K562 (cell line): Measurements from ENCODE around the gene WWP2.

Experiments
- CEBPB ChIP-seq: fragments of 450-650 bp; IDR thresholded peaks from 2 replicates; pipeline ENCODE4 v1.6.1; 2016; ENCODE audit warnings: missing genetic modification characterization, missing compliant biosample characterization
- HDAC6 ChIP-seq: IDR thresholded peaks from 2 replicates; pipeline ENCODE4 v1.6.1; 2012; ENCODE audit warnings: low read depth, mild to moderate bottlenecking, control low read depth, inconsistent platforms, low read length, moderate library complexity
- POLR2G ChIP-seq: fragments of 200-400 bp; formaldehyde crosslinking; IDR thresholded peaks from 2 replicates; pipeline ENCODE4 v1.6.1; 2017; ENCODE audit warnings: low read depth, mild to moderate bottlenecking, antibody characterized with exemption, low read length, moderate library complexity
- RNF2 ChIP-seq: sonication (generic); IDR thresholded peaks from 2 replicates; pipeline ENCODE4 v1.6.1; 2016
- ZBTB17 ChIP-seq: fragments of 450-650 bp; formaldehyde crosslinking; IDR thresholded peaks from 2 replicates; pipeline ENCODE4 v1.4.0; 2020; ENCODE audit warnings: mild to moderate bottlenecking
- TF ChIP-seq, protein P1 (sequence below), 3 experiments: IDR thresholded peaks in 2 of 3; conservative IDR thresholded peaks in 1 of 3; 2 replicates each; pipeline ENCODE4 v1.5.1; 2011 to 2012; ENCODE audit warnings: low read length in 3 of 3, mild to moderate bottlenecking in 3 of 3, control low read depth in 2 of 3, improper control_type of control experiment in 1 of 3, inconsistent platforms in 1 of 3, low read depth in 1 of 3, mixed read lengths in 1 of 3, moderate library complexity in 1 of 3; ENCODE audit not compliant: insufficient read depth in 2 of 3
- TF ChIP-seq, protein P2 (sequence below): sonication (generic); formaldehyde crosslinking; IDR thresholded peaks from 2 replicates; pipeline ENCODE4 v1.8.0; 2023; ENCODE audit warnings: mild to moderate bottlenecking, missing genetic modification reagents
- TF ChIP-seq, protein P3 (sequence below), 2 experiments: fragments of 450-650 bp; formaldehyde crosslinking in 1 of 2; IDR thresholded peaks; 2 replicates each; pipeline versions ENCODE4 v1.4.0 to v1.6.1; 2014 to 2020; ENCODE audit warnings: mild to moderate bottlenecking in 2 of 2, borderline replicate concordance in 1 of 2, low read depth in 1 of 2
- TF ChIP-seq, protein P4 (sequence below): sonication (generic); formaldehyde crosslinking; IDR thresholded peaks from 2 replicates; pipeline ENCODE4 v1.8.1; 2023; ENCODE audit warnings: mild to moderate bottlenecking, missing genetic modification reagents, moderate library complexity

DNA sequence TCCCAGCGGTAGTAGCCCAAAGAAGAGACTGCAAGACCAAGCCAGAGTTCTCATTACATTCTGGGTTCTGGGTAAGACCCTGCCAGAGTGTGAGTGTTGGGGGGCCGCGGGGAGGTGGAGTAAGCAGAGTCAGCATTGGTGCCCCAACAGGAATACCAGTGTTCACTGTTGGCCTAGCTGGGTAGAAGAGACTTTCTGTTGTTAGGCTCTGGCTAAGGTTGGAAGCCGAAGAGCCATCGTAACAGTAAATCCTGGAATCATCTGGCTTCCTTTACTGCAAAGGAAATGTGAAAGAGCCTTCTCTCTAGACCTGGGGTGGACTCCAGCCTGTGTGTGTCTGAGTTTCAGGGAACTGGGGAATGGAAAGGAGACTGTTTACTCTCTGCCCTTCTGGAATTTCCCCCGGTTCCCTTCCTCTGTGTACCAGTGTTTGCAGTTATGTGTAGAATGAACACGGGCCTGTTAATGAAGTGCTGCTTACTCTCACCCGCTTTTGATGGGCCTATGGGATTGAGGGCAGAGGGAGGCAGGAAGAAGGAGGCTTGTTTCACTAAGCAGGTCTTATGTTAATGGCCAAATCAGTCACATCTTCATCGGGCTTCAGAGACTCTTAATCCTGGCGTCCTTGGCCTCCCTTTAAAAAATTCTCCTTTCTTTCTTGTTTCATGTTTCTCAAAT lies 68.5 kb downstream of the WWP2 start:
- TF ChIP-seq, protein P1, sequence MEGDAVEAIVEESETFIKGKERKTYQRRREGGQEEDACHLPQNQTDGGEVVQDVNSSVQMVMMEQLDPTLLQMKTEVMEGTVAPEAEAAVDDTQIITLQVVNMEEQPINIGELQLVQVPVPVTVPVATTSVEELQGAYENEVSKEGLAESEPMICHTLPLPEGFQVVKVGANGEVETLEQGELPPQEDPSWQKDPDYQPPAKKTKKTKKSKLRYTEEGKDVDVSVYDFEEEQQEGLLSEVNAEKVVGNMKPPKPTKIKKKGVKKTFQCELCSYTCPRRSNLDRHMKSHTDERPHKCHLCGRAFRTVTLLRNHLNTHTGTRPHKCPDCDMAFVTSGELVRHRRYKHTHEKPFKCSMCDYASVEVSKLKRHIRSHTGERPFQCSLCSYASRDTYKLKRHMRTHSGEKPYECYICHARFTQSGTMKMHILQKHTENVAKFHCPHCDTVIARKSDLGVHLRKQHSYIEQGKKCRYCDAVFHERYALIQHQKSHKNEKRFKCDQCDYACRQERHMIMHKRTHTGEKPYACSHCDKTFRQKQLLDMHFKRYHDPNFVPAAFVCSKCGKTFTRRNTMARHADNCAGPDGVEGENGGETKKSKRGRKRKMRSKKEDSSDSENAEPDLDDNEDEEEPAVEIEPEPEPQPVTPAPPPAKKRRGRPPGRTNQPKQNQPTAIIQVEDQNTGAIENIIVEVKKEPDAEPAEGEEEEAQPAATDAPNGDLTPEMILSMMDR (IDR thresholded peaks at IDR 0.05 in 2 of 3, conservative IDR thresholded peaks at IDR 0.05 in 1 of 3; ENCODE audit: insufficient read depth in 2 of 3, low read depth in 1 of 3, low read length in 3 of 3) = no peak
- TF ChIP-seq HDAC6 = no peak
- TF ChIP-seq, protein P2, sequence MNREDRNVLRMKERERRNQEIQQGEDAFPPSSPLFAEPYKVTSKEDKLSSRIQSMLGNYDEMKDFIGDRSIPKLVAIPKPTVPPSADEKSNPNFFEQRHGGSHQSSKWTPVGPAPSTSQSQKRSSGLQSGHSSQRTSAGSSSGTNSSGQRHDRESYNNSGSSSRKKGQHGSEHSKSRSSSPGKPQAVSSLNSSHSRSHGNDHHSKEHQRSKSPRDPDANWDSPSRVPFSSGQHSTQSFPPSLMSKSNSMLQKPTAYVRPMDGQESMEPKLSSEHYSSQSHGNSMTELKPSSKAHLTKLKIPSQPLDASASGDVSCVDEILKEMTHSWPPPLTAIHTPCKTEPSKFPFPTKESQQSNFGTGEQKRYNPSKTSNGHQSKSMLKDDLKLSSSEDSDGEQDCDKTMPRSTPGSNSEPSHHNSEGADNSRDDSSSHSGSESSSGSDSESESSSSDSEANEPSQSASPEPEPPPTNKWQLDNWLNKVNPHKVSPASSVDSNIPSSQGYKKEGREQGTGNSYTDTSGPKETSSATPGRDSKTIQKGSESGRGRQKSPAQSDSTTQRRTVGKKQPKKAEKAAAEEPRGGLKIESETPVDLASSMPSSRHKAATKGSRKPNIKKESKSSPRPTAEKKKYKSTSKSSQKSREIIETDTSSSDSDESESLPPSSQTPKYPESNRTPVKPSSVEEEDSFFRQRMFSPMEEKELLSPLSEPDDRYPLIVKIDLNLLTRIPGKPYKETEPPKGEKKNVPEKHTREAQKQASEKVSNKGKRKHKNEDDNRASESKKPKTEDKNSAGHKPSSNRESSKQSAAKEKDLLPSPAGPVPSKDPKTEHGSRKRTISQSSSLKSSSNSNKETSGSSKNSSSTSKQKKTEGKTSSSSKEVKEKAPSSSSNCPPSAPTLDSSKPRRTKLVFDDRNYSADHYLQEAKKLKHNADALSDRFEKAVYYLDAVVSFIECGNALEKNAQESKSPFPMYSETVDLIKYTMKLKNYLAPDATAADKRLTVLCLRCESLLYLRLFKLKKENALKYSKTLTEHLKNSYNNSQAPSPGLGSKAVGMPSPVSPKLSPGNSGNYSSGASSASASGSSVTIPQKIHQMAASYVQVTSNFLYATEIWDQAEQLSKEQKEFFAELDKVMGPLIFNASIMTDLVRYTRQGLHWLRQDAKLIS (CRISPR knock-in tag) = no peak
- no peak for TF ChIP-seq ZBTB17 (CRISPR knock-in tag)
- TF ChIP-seq, protein P3, sequence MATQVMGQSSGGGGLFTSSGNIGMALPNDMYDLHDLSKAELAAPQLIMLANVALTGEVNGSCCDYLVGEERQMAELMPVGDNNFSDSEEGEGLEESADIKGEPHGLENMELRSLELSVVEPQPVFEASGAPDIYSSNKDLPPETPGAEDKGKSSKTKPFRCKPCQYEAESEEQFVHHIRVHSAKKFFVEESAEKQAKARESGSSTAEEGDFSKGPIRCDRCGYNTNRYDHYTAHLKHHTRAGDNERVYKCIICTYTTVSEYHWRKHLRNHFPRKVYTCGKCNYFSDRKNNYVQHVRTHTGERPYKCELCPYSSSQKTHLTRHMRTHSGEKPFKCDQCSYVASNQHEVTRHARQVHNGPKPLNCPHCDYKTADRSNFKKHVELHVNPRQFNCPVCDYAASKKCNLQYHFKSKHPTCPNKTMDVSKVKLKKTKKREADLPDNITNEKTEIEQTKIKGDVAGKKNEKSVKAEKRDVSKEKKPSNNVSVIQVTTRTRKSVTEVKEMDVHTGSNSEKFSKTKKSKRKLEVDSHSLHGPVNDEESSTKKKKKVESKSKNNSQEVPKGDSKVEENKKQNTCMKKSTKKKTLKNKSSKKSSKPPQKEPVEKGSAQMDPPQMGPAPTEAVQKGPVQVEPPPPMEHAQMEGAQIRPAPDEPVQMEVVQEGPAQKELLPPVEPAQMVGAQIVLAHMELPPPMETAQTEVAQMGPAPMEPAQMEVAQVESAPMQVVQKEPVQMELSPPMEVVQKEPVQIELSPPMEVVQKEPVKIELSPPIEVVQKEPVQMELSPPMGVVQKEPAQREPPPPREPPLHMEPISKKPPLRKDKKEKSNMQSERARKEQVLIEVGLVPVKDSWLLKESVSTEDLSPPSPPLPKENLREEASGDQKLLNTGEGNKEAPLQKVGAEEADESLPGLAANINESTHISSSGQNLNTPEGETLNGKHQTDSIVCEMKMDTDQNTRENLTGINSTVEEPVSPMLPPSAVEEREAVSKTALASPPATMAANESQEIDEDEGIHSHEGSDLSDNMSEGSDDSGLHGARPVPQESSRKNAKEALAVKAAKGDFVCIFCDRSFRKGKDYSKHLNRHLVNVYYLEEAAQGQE (IDR thresholded peaks at IDR 0.05; ENCODE audit: borderline replicate concordance) = no peak
- TF ChIP-seq, protein P3 (CRISPR knock-in tag; IDR thresholded peaks at IDR 0.05; ENCODE audit: low read depth) = no peak
- TF ChIP-seq, protein P4, sequence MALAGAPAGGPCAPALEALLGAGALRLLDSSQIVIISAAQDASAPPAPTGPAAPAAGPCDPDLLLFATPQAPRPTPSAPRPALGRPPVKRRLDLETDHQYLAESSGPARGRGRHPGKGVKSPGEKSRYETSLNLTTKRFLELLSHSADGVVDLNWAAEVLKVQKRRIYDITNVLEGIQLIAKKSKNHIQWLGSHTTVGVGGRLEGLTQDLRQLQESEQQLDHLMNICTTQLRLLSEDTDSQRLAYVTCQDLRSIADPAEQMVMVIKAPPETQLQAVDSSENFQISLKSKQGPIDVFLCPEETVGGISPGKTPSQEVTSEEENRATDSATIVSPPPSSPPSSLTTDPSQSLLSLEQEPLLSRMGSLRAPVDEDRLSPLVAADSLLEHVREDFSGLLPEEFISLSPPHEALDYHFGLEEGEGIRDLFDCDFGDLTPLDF (CRISPR knock-in tag) = no peak
- TF ChIP-seq RNF2 = no peak
- TF ChIP-seq CEBPB = no peak
- TF ChIP-seq POLR2G = no peak
